Heart right ventricle (tissue), 16 donors: ENCODE results near the gene CORO2B. TPM values are rescaled to one million over a fixed set of nuclear protein-coding genes. Genes with fewer than 3 reads are reported as not detected.
A peak's percentile ranks its signal among the peaks of the same experiment; 100 is the strongest.

Experiments
- ATAC-seq, 8 donors: fragments of 200-7000 bp; cut with Tn5 transposase; one replicate each; pipeline ENCODE4 v1.9.1; 2020; ENCODE audit warnings: mild to moderate bottlenecking in 8 of 8, moderate library complexity in 8 of 8, moderate number of reproducible peaks in 1 of 8
- DNase-seq, 2 donors: peaks; one replicate each; pipeline ENCODE4 v3.0.0-alpha.2; 2020
- H3K27ac ChIP-seq, 10 donors: fragments of 200-600 bp; sonication (generic) in 2 of 10; one replicate each; pipeline versions ENCODE4 v1.5.0 to v1.8.0; 2020 to 2022; ENCODE audit warnings: mild to moderate bottlenecking in 3 of 10
- H3K27me3 ChIP-seq, 7 donors: fragments of 200-600 bp; one replicate each; pipeline ENCODE4 v1.8.0; 2021 to 2022; ENCODE audit warnings: mild to moderate bottlenecking in 2 of 7
- H3K36me3 ChIP-seq, 9 donors: fragments of 200-600 bp; sonication (generic) in 1 of 9; one replicate each; pipeline versions ENCODE4 v1.5.0 to v1.8.0; 2020 to 2022; ENCODE audit warnings: mild to moderate bottlenecking in 2 of 9
- H3K4me1 ChIP-seq, 9 donors: fragments of 200-600 bp; sonication (generic) in 1 of 9; one replicate each; pipeline versions ENCODE4 v1.5.0 to v1.8.0; 2020 to 2022; ENCODE audit warnings: mild to moderate bottlenecking in 4 of 9
- H3K4me3 ChIP-seq, 10 donors: fragments of 200-600 bp; sonication (generic) in 2 of 10; one replicate each; pipeline versions ENCODE4 v1.5.0 to v1.8.0; 2020 to 2022; ENCODE audit warnings: mild to moderate bottlenecking in 7 of 10, moderate library complexity in 2 of 10
- H3K9me3 ChIP-seq, 11 donors: fragments of 200-600 bp in 10 of 11; sonication (generic) in 2 of 11; one replicate each; pipeline versions ENCODE4 v1.5.0 to v1.8.0; 2013 to 2022; ENCODE audit warnings: mild to moderate bottlenecking in 2 of 11, control low read depth in 1 of 11, moderate library complexity in 1 of 11
- WGBS, 2 donors: extraction: QIAGEN DNeasy Blood & Tissue Kit; methylation state at CpG; one replicate each; pipeline ENCODE4 v1.1.7; 2013; ENCODE audit warnings: inconsistent platforms in 1 of 2; 5-methylcytosine and 5-hydroxymethylcytosine counted together
- intact Hi-C, 10 donors: fragments of 100-400 bp; cut with DNase I; formaldehyde crosslinking; loops; one replicate each; pipeline versions ENCODE4 v1.11.1 to v1.14.2; 2022
- polyA plus RNA-seq, 2 donors: library from polyadenylated mRNA; stranded (reverse); fragments of 200-250 nt; gene quantifications; one replicate each; pipeline ENCODE4 v1.2.3, GENCODE V29; 2013
- total RNA-seq, 10 donors: library from RNA; stranded (reverse); fragmentation: NEBNext Ultra II Directional in 3 of 10; extraction: Animal tissue kit (Norgen Biotek cat#: 25700) in 3 of 10; gene quantifications; one replicate each; pipeline versions ENCODE4 v1.2.1 to v1.2.4, GENCODE V29; 2021 to 2023
- TF ChIP-seq, protein P1 (sequence below), 9 donors: fragments of 200-600 bp; sonication (generic) in 2 of 9; IDR thresholded peaks; one replicate each; pipeline versions ENCODE4 v1.5.0 to v1.8.0; 2021 to 2022; ENCODE audit warnings: antibody characterized with exemption in 9 of 9, mild to moderate bottlenecking in 5 of 9, moderate library complexity in 1 of 9
- donor health status: Arrhythmogenic right ventricular cardiomyopathy.
- donor health status: ischemic (EF 13 %, LVEDD 7.1; RV severe dilation, severe dysfunction).
- donor health status: healthy with polysubstance abuse.
- donor health status: DM: no; HTN: yes; CAD: no.
- donor health status: DM: no; HTN: no; CAD: no.
- donor health status: ischemic (EF 25% LVEDD 6.9; RV normal size, moderate dysfunction).
- donor health status: ischemic (EF 25% LVEDD 5.7; RV mildly dilated, moderate dysfunction).
- donor health status: healthy.
- donor health status: DM: yes; HTN: yes; CAD: no.
- donor health status: Ischemic cardiomyopathy.
- donor health status: ischemic (EF 35%, LVEDD 5.7; RV mildly dilated, moderate dysfunction).
- donor health status: nonischemic (EF 11% LVEDD 7.7; RV severe dilation, severe dysfunction).
- donor health status: DM: yes; HTN: yes; CAD: no.
- donor health status: PGD.
- donor health status: ischemic (EF 29% LVEDD 5.4; RV normal size, mild dysfunction).
- donor health status: nonischemic (EF 23%, LVEDD 6.1; RV moderate dilation, normal function).

The CORO2B gene
- total and polyA plus RNA-seq, 12 donors: 2.6 to 8.1 (median 4.5) TPM

DNA sequence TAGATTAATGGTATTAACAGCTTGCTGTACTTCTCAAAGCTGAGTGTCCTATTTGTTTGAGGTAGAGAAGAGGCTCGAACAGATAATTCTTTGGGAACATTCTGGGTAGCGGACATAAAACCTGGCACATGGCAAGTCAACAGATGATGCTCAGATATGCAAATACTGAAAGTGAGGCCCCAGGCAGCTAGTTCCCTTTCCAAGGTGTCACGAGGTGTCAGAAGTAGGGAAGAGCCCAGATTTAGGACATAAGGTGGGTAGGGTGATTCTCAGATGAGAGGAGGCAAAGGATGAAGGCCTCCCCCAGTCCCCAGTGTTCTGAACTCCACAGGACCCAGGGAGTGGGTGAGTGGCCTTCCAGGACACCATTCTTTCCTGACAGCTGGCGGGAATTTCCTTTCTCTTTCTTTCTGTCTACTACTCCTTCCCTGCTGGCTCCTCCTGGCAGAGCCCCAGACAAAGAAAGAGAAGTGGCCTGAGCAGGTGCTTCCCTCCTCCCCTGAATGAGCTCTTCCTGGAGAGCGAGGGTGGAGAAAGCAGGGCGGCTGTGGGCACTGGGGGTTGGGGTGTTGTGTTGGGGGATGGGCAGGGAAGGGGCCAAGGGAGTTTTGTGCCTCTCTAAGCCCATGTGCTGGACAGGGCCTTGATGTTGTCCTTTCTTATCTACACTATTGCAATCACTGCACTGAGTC is 87.5 kb downstream of the CORO2B start:
- Histone ChIP-seq H3K27me3 (no peaks in the 10 kb centered on the region), H3K36me3 (no peaks in the 10 kb centered on the region), H3K4me3 (no peak overlapping the region), H3K9me3 (peaks cover 0 to 2% (median 0%) of the 10 kb centered on the region in 11 donors), H3K27ac (no peak overlapping the region), H3K4me1 (peaks cover 0 to 7% (median 0%) of the 10 kb centered on the region in 9 donors)
- intact Hi-C loops: no loop called here
- ATAC-seq (no peak), DNase-seq (no peak)
- TF ChIP-seq, protein P1, sequence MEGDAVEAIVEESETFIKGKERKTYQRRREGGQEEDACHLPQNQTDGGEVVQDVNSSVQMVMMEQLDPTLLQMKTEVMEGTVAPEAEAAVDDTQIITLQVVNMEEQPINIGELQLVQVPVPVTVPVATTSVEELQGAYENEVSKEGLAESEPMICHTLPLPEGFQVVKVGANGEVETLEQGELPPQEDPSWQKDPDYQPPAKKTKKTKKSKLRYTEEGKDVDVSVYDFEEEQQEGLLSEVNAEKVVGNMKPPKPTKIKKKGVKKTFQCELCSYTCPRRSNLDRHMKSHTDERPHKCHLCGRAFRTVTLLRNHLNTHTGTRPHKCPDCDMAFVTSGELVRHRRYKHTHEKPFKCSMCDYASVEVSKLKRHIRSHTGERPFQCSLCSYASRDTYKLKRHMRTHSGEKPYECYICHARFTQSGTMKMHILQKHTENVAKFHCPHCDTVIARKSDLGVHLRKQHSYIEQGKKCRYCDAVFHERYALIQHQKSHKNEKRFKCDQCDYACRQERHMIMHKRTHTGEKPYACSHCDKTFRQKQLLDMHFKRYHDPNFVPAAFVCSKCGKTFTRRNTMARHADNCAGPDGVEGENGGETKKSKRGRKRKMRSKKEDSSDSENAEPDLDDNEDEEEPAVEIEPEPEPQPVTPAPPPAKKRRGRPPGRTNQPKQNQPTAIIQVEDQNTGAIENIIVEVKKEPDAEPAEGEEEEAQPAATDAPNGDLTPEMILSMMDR (IDR thresholded peaks at IDR 0.05): no peak
- 74 to 82% methylated on average over 6 of the region's 6 CpGs for WGBS, 2 donors

DNA sequence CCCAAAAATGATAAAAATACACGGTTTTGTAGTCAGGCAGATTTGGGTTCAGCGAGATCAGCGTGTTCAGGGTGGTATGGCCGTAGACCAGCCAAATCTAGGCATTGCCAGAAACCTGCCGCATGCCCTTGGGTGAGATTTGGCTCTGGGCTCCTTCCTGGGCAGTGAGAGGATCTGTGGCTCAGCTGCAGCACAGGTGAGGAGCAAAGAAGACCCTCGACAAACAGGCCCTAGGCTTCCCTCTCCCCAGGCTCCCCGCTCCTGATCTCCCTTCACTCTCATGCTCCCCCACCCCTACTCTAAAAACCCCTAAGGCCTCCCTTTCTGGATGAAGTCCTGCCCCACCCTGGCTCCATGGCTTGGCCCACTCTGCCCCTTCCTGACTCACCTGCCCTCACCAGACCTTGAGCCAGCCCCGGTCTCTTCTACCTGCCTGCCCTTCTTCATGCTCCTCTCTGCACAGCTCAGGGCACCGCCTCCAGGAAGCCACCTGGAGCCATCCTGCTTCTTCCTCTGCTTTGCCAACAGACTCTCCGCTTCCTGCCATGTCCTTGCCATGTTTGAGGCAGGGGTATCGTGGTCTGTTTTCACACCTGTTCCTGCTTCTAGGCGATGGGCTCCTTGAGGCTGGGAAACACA is 88.1 kb downstream of the CORO2B start:
- Histone ChIP-seq H3K27me3 (no peaks in the 10 kb centered on the region), H3K4me1 (peaks cover 0 to 7% (median 0%) of the 10 kb centered on the region in 9 donors), H3K27ac (no peak overlapping the region), H3K36me3 (no peaks in the 10 kb centered on the region), H3K4me3 (no peak overlapping the region), H3K9me3 (peaks cover 0 to 7% (median 0%) of the 10 kb centered on the region in 11 donors)
- ATAC-seq (peak in 1 of 8 donors; percentile 30), DNase-seq (no peak)
- intact Hi-C loops: no loop called here
- TF ChIP-seq, protein P1 (IDR thresholded peaks at IDR 0.05): no peak
- 86 to 88% methylated on average over 12 of the region's 12 CpGs for WGBS, 2 donors

DNA sequence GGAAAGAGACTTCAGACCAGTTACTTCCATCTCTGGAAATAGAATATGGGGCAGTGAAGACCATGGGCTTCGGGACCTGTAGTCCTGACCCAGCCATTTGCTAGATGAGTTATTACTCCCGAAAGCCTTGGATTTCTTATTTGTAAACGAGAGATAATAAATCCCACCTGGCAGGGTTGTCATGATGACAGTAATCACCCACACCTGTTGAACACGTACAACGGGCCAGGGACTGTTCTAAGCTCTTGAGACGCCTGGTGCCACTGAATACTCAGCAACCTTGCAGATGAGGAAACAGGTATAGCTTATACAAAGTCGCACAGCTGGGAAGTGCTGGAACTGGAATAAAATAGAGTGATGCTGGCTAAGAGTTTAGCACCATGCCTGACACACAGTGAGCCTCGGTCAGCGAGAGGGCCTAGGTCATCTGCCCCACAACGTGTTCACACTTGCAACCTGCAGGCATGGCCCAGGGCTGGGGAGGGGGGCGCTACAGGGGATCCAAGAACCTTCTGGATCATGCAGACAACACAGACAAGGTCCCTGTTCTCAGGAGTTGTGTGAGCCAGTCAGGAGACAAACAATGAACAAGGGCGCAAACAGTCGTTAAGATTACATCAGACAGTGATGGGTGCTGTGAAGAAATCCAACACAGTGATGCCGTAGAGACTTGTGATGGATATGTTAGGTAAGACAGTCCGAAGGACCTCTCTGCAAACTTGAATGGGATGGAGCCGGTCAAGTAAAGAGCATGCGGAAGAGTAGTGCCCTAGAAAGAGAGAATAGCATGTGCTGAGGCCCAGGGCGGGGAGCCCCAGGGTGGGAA is 89.2 kb downstream of the CORO2B start:
- no peak for DNase-seq
- ATAC-seq: no peak
- WGBS, 2 donors: 89 to 96% methylated on average over 18 of the region's 18 CpGs

More for the DNA sequence above, 89.2 kb downstream of the CORO2B start:
- TF ChIP-seq, protein P1 (IDR thresholded peaks at IDR 0.05): no peak
- intact Hi-C loops: no loop called here
- peaks cover 0 to 7% (median 0%) of the 10 kb centered on the region in 9 donors for H3K4me1 ChIP-seq
- no peaks in the 10 kb centered on the region for H3K27me3 ChIP-seq
- H3K9me3 ChIP-seq: peaks cover 0 to 7% (median 0%) of the 10 kb centered on the region in 11 donors
- H3K36me3 ChIP-seq: no peaks in the 10 kb centered on the region
- H3K4me3 ChIP-seq: no peak overlapping the region
- no peak overlapping the region for H3K27ac ChIP-seq
